Measurements from ENCODE around the gene PTBP2.
"Not testable (repeated sequence)": the region's sequence is repeated elsewhere in the genome, so short reads cannot be mapped to it uniquely, and the experiment has no call there.

The PTBP2 gene

DNA sequence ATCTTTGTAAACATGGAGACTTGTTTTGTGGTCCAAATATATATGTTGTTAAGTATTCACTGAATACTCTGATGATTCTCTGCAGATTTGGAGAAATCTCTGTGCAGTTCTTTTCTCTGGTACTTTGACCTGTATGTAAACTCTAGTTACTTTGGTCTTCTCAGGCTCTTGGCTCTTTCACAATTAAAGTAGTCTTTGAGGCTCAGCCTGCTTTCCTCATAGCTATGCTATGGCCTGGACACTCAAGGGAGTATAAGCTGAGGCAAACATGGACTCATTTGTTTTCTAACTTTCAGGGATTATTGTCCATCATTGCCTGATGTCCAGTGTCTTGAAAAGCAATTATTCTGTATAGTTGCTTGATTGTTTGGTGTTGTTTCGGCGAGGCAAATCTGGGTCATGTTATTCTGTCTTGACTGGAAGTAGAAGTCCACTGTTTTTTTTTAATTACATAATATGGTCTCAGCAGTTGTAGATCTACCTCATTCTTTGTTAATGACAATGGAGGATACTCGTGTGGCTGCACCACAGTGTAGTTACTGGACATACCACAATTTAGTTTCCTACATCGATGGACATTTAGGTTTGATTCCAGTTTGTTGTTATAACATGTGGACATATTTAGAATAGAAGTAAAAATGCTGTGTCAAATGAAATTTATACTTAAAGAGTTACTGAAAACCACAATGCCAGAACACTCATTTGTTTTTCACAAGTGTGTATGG lies 9.2 kb downstream of the PTBP2 start:
- DNase-seq = no peak

DNA sequence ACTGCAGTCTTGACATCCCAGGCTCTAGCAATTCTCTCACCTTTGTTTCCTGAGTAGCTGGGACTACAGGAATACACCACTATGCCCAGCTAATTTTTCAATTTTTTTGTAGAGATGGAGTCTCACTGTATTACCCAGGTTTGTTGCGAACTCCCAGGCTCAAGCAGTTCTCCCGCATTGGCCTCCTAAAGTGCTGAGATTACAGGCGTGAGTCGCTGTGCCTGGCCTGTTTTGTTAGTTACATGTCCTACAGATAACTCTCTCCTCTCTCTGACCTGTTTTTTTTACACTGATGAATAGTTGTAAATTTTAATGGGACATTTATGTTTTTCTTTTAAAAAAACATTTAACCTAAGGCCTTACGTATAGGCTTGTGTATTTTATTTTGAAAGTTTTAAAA lies 19.8 kb downstream of the PTBP2 start:
- DNase-seq = no peak

DNA sequence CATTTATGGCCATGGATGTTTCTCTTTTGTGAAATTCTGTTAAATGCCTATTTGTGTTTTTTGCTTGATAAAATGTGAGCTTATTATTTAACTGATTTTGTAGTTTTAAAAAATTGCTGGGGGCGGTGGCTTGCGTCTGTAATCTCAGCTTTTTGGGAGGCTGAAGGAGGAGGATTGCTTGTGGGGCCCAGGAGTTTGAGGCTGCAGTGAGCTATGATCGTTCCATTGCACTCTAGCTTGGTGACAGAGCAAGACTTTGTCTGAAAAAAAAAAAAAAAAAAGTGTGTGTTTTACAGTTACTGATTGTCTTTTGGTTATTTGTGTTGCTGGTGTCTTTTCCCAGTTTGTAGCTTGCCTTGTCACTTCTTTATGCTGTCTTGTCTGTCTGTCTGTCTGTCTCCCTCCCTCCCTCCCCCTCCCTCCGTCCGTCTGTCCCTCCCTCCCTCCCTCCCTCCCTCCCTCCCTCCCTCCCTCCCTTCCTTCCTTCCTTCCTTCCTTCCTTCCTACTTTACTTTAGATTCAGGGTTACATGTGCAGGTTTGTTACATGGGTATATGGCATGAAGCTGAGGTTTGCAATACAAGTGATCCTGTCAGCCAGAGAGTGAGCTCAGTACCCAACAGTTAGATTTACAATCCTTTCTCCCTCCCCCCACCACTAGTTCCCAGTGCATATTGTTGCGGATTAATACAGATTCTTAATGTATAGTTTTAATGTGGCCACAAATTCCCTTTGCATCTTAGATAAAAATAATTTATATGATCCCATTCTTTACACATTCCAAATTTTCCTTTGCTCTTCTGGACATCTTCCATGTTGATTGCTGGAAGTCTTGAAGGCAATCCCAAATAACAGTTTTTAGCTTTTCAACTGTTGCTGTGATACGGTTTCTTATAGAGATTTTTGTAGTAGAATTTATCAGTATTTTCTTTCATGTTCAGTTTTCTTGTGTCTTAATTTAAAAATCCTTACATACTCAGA lies 25.1 kb downstream of the PTBP2 start:
- no peak for DNase-seq

DNA sequence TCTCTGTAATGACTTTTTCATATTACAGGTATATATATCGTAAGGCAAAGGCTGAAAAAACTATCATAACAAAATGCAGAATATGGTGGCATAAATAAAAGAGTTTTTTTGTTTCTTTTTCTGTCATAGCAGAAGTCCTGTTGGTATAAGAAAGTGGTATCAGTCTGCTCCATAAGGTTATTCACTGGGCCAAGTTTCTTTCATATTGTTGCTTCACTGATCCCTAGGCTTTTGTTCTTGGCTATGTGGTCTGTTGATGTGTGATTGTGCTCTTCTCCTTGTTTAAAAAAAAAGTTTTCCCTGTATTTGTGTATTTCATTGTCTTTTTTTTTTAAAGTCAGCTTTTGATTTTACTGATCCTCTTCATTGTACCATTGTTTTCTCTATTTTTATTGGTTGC lies 26.0 kb downstream of the PTBP2 start:
- no peak for DNase-seq

DNA sequence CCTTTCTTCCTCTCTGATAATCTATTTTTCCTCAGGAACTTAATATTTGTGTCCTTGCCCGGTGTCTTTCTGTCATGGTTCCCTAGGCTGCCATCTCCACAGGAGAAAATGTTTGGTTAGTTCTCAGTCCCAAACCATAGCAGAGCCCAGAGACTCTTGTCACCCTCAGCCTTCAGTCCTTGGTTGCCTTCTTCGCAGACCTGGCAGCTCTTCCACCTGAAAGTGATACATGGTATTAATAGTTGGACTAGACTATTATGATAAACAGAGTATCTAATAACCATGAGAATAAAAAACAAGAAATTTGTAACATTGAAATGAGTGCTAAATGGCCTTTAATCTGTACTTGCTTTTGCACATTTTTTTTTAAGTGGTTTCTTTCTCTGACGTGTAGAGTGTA lies 26.5 kb downstream of the PTBP2 start:
- no peak for DNase-seq

DNA sequence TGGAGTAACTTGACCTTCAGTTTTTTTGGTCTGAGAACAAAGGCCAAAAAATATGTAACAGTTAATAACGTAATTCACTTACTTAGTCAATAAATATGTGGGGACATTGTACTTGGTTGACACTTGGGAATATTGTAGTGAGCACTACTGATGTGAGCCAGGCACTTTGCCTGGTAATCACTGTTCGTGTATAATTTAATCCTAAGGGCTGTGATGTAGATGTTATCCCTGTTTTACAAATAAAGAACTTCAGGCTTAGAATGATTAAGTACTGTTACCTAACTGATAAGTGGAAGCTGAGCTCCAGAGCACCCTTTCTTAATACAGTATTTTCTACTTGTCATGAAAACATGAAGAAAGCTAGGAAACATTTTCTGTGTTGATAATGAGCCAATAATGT lies 28.0 kb downstream of the PTBP2 start:
- no peak for DNase-seq

DNA sequence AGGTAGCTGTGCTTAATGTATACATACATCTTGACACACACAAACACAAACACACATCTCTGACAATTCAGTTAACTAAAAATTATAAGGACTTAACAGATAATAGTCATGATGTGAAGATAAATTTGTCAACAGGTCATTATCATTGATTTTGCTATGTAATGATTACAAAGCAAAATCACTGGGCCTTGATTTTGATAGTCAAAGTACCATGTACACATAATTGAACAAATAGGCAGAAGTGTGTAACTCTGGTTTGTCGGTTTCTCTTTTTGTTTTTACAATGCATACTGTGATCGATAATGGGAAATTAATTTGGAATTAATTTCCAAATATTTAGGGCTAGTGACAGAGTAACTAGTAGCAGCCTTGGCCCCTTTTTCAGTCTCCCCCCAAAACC lies 30.8 kb downstream of the PTBP2 start:
- DNase-seq = no peak

DNA sequence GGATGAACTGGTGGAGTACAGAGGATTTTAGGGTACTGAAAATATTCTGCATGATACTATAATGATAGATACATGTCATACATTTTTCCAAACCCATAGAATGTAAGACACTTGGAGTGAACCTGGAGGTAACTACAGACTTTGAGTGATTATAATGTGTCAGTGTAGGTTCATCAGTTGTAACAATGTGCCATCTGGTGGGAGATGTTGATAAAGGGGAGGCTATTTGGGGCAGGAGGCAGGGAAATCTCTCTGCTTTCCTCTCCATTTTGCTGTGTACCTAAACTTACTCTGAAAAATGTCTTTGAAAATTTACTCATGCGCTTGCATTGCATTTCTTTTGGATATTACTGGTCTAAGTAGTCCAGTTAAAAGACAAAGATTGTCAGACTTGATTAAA lies 35.2 kb downstream of the PTBP2 start:
- DNase-seq = no peak

DNA sequence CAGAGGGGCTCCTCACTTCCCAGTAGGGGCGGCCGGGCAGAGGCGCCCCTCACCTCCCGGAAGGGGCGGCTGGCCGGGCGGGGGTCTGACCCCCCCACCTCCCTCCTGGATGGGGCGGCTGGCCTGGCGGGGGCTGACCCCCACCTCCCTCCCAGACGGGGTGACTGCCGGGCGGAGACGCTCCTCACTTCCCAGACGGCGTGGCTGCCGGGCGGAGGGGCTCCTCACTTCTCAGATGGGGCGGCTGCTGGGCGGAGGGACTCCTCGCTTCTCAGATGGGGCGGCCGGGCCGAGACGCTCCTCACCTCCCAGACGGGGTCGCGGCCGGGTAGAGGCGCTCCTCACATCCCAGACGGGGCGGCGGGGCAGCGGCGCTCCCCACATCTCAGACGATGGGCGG lies 41.0 kb downstream of the PTBP2 start:
- DNase-seq = not testable (repeated sequence)

DNA sequence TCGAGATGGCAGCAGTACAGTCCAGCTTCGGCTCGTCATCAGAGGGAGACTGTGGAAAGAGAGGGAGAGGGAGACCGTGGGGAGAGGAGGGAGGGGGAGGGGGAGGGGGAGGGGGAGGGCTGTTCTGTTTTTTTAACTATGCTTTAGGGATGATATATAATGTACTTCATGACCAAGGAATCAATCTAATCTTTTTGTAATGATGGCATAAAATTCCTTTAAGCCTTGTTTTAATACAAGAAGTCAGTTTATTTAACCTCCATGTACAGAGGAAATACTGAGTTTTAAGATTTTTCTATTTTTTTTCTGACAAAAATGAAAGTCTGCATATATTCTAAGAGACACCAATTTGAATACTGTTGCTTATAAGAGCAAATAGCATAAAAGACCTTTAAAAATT lies 41.9 kb downstream of the PTBP2 start:
- DNase-seq = no peak

DNA sequence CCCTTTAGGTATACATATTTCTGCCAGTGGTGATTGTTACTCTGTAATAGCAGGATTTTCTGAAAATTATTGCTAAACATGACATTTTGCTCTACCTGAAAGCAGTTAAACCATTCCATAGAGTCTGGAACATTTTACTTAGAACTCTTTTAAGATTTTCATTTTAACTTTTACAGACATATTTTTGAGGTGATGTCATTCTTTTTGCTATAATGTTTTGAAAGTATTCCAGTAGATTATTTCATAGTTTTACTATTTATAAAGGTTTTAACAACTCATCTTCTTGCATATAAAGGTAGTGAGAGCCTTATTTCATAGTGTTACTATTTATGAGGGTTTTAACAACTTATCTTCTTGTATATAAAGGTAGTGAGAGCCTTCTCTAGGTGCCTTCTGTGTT lies 42.9 kb downstream of the PTBP2 start:
- no peak for DNase-seq

DNA sequence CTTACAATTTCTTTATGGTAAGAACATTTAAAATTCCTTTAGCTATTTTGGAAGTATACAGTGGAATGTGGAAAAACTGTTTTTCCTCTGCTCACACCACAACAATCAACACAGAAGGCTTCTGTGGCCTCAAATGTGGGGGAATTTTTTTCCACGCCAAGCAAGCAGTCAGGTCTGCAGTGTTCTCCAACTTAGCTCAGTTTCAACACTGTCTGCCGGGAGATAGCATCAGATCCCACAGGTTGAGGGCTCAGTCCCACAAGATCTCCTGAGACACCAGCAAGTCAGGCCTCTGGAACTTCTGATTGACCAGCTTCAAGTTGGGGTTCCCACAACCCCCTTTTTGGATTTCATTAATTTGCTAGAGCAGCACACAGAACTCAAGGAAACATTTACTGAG lies 50.3 kb downstream of the PTBP2 start:
- no peak for DNase-seq

DNA sequence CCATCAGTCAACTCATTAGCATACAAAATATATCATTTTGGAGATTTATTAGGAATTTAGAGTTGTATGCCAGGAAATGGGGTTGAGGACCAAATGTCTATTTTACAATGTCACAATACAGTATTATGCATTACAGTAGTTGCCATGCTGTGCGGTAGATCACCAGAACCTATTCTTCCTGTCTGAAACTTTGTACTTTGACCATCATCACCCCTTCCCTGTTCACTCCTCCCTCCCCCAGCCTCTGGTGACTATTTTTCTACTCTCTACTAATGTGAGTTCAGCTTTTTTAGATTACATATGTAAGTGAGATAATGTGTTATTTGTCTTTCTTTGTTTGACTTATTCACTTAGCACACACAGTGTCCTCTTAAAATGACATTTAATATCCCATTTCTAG lies 50.8 kb downstream of the PTBP2 start:
- DNase-seq = no peak

DNA sequence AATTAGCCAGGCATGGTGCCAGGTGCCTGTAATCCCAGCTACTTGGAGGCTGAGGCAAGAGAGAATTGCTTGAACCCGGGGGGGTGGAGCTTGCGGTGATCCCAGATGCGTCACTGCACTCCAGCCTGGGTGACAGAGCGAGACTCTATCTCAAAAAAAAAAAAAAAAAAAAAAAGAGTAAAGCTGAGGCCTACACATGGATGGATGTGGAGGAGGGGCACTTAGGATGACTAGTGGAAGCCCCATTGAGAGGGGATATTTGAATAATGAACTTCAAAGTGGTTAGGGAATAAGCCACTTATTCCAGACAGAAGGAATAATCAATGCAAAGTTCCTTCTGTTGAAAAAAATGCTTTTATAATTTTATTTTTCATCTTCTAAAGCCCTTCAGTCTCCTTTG lies 51.4 kb downstream of the PTBP2 start:
- no peak for DNase-seq

DNA sequence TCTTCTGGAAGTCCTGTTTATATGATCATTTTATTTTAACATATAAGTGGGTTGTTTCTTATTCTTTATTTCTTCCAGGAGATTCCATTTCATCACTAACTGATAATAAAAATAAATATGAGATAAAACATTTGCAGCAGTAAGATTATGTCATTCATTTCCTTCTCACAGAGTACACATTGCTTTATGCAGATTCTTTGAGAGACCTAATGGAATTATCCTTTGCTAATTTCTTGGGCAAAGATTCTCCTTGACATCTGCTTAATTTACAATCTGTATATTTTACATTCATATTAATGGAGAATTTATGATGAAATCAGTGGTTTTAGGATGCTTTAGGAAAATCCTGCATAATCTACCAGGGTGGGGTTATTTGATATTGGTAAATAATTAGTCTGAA lies 60.6 kb downstream of the PTBP2 start:
- no peak for DNase-seq

DNA sequence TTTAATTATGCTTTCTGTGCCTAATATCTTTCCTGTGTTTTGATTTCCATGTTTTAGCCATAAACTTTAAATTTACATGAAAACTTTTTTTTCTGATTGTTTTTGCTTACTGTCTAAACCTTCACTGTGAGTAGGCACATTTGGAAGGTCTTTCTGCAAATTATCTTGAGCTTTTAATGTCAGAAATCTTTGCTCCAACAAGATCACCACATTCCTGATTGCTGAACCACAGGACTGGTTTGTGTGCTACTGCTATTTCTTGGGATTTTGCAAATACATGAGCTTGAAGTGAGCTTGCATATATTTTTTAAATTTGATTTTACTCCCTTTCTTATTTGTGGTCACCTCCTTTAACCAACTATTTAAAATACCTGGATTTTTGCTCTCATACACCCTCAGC lies 61.3 kb downstream of the PTBP2 start:
- DNase-seq = no peak

DNA sequence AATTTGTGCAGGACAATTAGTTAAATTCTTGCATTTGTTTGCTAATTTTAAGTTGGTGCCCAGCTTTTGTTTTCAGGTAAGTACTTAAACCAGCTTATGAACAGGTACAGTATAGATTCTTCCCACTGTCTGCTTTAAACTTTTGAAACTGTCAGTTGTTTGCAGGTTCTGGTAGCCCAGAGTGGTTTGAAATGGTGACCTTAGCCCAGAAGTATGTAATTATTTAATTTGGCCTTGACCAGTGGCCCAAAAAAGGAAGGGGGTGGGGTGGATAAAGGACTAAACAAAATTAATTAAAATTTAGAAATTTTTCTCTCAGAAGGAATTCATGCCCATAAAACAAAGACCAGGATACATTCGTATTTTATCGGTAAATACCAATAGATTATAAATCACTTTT lies 69.0 kb downstream of the PTBP2 start:
- DNase-seq = no peak

DNA sequence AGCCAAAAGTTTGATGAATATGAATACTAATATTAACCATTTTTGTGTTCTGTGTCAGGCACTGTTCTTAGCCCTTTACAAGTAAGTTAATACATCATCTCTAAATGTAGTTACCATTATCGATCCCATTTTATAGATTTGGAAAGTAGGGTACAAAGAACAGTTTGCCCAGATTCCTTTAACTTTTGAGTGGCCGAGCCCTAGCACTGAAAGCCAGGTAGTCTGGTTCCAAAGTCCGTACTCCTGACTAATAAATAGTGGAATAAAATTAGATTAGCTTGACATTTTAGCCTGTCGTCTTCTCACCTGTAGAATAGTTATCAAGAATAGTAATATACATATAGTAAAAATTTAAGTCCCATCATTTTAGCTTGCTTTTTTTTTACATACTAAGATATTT lies 70.6 kb downstream of the PTBP2 start:
- DNase-seq = no peak

DNA sequence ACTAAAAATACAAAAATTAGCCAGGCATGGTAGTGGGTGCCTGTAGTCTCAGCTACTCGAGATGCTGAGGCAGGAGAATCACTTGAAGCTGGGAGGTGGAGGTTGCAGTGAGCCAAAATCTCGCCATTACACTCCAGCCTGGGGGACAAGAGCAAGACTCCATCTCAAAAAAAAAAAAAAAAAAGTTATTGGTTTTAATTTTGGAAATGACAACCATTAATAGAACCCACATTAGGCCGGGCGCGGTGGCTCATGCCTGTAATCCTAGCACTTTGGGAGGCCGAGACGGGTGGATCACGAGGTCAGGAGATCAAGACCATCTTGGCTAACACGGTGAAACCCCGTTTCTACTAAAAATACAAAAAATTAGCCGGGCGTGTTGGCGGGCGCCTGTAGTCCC lies 80.1 kb downstream of the PTBP2 start:
- DNase-seq = not testable (repeated sequence)

DNA sequence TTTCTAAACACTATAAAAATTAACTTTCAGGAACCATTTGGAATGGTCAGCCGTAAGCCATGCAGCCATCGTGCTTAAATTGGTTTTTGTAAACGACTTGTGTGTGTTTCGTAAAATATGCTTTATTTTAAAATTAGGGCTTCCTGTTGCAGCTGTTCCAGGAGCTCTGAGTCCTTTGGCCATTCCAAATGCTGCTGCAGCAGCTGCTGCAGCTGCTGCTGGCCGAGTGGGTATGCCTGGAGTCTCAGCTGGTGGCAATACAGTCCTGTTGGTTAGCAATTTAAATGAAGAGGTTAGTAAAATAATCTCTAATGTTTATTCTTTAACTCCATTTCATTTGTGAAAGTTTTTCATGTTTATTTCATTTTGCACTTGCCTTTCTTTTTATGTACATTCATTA lies 83.1 kb downstream of the PTBP2 start:
- DNase-seq = peak in 2 of 58 donors; percentile 0 to 6

DNA sequence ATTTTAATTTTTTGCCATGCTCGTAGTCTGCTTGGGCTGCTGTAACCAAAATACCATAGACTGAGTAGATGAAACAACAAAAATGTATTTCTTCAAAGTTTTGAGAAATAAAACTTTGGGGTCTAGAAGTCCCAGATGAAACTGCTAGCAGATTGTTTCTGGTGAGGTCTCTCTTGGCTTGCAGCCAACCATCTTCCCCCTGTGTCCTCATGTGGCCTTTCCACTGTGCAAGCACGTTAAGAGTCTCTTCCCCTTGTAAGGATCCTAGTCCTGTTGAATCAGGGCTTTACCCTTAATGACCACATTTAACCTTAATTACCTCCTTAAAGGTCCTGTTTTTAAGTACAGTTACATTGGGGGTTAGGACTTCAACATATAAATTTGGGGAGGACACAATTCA lies 86.6 kb downstream of the PTBP2 start:
- DNase-seq = peak in 1 of 58 donors; percentile 8

DNA sequence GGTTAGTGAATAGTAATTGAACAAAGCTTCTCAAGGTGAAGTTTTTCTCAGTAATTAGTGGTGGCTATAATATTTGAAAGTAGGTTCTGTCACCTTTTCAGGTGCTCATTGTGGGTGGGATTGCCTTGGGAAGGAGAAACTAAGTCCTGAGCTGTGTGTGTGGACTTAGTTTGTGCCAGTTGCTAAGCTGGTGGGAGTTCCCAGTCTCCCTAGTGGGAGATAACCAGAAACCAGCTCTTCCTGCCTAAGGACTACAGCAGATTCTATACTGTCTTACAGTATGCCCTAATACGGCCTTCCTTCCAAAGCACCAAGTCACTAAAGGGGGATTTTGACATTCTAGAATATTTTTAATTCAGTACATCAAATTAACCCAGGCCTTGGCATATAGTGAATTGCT lies 94.3 kb downstream of the PTBP2 start:
- no peak for DNase-seq

DNA sequence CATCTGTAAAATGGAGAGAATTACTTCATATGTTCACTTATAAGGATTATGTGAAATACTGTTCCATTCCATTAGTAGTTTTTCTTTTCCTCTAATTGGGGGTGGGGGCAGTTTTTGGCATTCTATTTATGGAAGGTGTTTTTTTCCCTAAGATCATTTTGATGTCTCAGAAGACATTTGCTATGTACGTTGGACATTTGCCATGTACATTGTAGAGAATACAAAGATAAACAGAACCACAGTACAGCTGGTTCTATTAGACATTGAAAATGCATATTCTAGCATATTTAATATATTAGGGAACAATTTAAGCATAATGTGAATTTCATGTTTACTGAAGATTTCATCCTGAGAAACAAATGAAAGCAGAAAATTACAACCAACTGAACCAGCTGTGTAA lies 98.5 kb downstream of the PTBP2 start:
- DNase-seq = no peak

All from anterior cingulate cortex (tissue), 58 donors.